Fibroblast of lung (primary cell): ENCODE results near the gene HTRA3. TPM values are rescaled to one million over a fixed set of nuclear protein-coding genes. Genes with fewer than 3 reads are reported as not detected.

Experiments
- DNase-seq, 2 donors: peaks; one replicate each; pipeline versions ENCODE4 v3.0.0 to v3.0.0-alpha.2; 2010; ENCODE audit warnings: low read depth in 2 of 2
- H2AFZ ChIP-seq: 2 replicates; pipeline ENCODE4 v1.5.1; 2012; ENCODE audit warnings: low read length, control low read depth, inconsistent platforms
- H3K27ac ChIP-seq: 2 replicates; pipeline ENCODE4 v1.5.1; 2011; ENCODE audit warnings: low read length, control low read depth; ENCODE audit not compliant: insufficient read depth
- H3K27me3 ChIP-seq: 2 replicates; pipeline ENCODE4 v1.5.1; 2011; ENCODE audit warnings: mild to moderate bottlenecking, low read length; ENCODE audit not compliant: control insufficient read depth, insufficient read depth
- H3K36me3 ChIP-seq: 2 replicates; pipeline ENCODE4 v1.5.1; 2011; ENCODE audit warnings: low read length; ENCODE audit not compliant: control insufficient read depth, insufficient read depth
- H3K4me1 ChIP-seq: 2 replicates; pipeline ENCODE4 v1.5.1; 2011; ENCODE audit warnings: low read length; ENCODE audit not compliant: control insufficient read depth, insufficient read depth; ENCODE audit errors: extremely low read depth
- H3K4me2 ChIP-seq: 2 replicates; pipeline ENCODE4 v1.5.1; 2011; ENCODE audit warnings: low read length, control low read depth; ENCODE audit not compliant: insufficient read depth; ENCODE audit errors: extremely low read depth
- H3K4me3 ChIP-seq, 4 experiments: fragments of 200-600 bp in 1 of 4; sonication (generic) in 1 of 4; replicated peaks in 1 of 4; 2 replicates each; pipeline ENCODE4 v1.5.1; 2011 to 2016; ENCODE audit warnings: low read length in 4 of 4, low read depth in 3 of 4, mild to moderate bottlenecking in 3 of 4, control low read depth in 2 of 4, inconsistent platforms in 1 of 4, mixed read lengths in 1 of 4; ENCODE audit not compliant: insufficient read depth in 1 of 4; ENCODE audit errors: control extremely low read depth in 1 of 4
- H3K79me2 ChIP-seq: 2 replicates; pipeline ENCODE4 v1.5.1; 2012; ENCODE audit warnings: mild to moderate bottlenecking, low read length, inconsistent platforms; ENCODE audit not compliant: control insufficient read depth, insufficient read depth
- H3K9ac ChIP-seq: 2 replicates; pipeline ENCODE4 v1.5.1; 2011; ENCODE audit warnings: mild to moderate bottlenecking, low read length, control low read depth; ENCODE audit not compliant: insufficient read depth
- H3K9me3 ChIP-seq: 2 replicates; pipeline ENCODE4 v1.5.1; 2012; ENCODE audit warnings: low read depth, low read length; ENCODE audit not compliant: control insufficient read depth, insufficient read depth
- H4K20me1 ChIP-seq: 2 replicates; pipeline ENCODE4 v1.5.1; 2011; ENCODE audit warnings: low read length; ENCODE audit not compliant: control insufficient read depth, insufficient read depth; ENCODE audit errors: extremely low read depth
- CTCF ChIP-seq, 2 donors: IDR thresholded peaks in 1 of 2; conservative IDR thresholded peaks in 1 of 2; 1 replicate in 1 of 2; 2 replicates in 1 of 2; pipeline ENCODE4 v1.5.1; 2011 to 2012; ENCODE audit warnings: low read length in 2 of 2, control low read depth in 1 of 2, inconsistent platforms in 1 of 2, low read depth in 1 of 2, mild to moderate bottlenecking in 1 of 2
- EZH2 ChIP-seq: IDR thresholded peaks from 2 replicates; pipeline ENCODE4 v1.5.1; 2012; ENCODE audit warnings: low read length, control low read depth, mild to moderate bottlenecking; ENCODE audit errors: missing control alignments
- polyA plus RNA-seq, 2 donors: library from polyadenylated mRNA; depleted of rRNA in 1 of 2; stranded (reverse) in 1 of 2; unstranded in 1 of 2; fragments of >200 nt; gene quantifications; 2 replicates each; pipeline ENCODE4 v1.2.1, GENCODE V29; 2011 to 2012; ENCODE audit warnings: missing spikeins in 1 of 2
- total RNA-seq: library from RNA; depleted of rRNA; stranded (reverse); fragments of >200 nt; gene quantifications from 2 replicates; pipeline ENCODE4 v1.2.1, GENCODE V29; 2014

HTRA3 gene
- total and polyA plus RNA-seq, 2 donors (not counting 1 experiment from before 2014, with no cell fraction given) = 2.8 to 3.5 TPM

GRCh38 chr4:8335848-8336247 is 66.3 kb downstream of the HTRA3 start:
- no peak overlapping the region for H2AFZ ChIP-seq
- H3K79me2 ChIP-seq = no peaks in the 10 kb centered on the region
- no peaks in the 10 kb centered on the region for H3K36me3 ChIP-seq
- no peak overlapping the region for H3K4me2 ChIP-seq
- H3K27me3 ChIP-seq = peaks cover 6% of the 10 kb centered on the region
- no peaks in the 10 kb centered on the region for H3K9me3 ChIP-seq
- H3K4me1 ChIP-seq = no peaks in the 10 kb centered on the region
- H3K27ac ChIP-seq = no peak overlapping the region
- H4K20me1 ChIP-seq = no peaks in the 10 kb centered on the region
- TF ChIP-seq CTCF (conservative IDR thresholded peaks at IDR 0.05 in 1 of 2, IDR thresholded peaks at IDR 0.05 in 1 of 2; ENCODE audit: low read depth in 1 of 2, low read length in 2 of 2) (no peak), EZH2 (no peak)
- DNase-seq = no peak
- H3K4me3 ChIP-seq = no peak overlapping the region
- H3K9ac ChIP-seq = no peak overlapping the region

DNA sequence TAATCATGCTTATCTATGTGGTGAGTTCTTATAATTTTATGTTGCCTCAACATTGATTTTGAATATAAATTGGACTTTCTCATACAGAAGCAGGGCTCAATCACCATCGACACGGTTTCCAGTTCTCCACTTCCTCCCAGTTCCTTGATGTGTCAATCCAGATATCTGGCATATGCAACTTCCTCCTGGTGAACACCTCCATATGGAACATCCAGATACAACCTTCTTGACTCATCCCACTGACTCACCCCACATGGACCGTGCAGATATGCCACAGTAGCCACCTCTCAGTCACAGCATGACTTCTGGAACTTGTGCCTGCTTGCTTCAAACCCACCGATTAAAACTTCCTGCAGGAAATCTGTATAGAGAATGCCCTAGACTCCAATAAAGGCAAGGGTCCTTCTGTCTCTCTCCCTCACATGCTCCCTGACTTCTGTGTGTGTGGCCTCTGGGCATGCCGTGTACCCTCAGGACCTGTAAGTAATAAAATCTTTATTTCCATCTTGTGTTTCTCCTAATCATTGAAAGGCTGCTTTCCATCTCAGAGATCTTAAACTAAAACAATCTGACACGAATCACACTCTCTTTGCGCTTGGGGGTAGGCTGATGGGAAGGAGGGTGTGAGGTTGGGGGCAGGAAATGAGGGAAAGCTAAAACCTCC is 67.0 kb downstream of the HTRA3 start:
- peak in 1 of 2 donors; percentile 39 for DNase-seq
- H4K20me1 ChIP-seq = no peaks in the 10 kb centered on the region
- TF ChIP-seq EZH2 (no peak), CTCF (conservative IDR thresholded peaks at IDR 0.05 in 1 of 2, IDR thresholded peaks at IDR 0.05 in 1 of 2; ENCODE audit: low read depth in 1 of 2, low read length in 2 of 2) (no peak)

DNA sequence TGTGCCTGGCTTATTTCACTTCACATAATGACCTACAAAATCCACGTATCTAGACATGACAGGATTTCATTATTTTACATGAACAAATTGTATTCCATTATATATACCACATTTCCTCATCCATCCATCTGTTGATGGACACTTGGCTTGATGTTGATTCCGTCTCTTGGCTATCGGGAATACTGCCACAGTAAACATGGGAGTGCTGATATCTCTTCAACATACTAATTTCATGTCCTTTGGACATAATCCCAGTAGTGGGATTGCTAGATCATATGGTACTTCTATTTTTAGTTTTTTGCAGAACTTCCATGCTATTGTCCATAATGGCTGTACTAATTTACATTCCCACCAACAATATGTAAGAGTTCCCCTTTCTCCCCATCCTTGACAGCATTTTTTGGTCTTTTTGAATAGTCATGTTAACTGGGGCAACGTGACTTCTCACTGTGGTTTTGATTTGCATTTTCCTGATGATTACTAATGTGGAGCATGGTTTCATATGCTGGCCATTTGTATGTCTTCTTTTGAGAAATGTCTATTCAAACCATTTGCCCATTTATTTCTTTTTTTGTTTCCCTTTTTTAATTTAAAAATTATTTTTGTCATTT is 68.9 kb downstream of the HTRA3 start:
- peaks cover 2% of the 10 kb centered on the region for H3K27me3 ChIP-seq
- no peak overlapping the region for H2AFZ ChIP-seq
- H3K27ac ChIP-seq = no peak overlapping the region
- H3K9ac ChIP-seq = no peak overlapping the region
- H3K4me1 ChIP-seq = no peaks in the 10 kb centered on the region
- H3K4me2 ChIP-seq = no peak overlapping the region
- no peak for DNase-seq
- no peaks in the 10 kb centered on the region for H3K36me3 ChIP-seq
- H3K79me2 ChIP-seq = no peaks in the 10 kb centered on the region
- H4K20me1 ChIP-seq = no peaks in the 10 kb centered on the region
- TF ChIP-seq EZH2 (no peak), CTCF (conservative IDR thresholded peaks at IDR 0.05 in 1 of 2, IDR thresholded peaks at IDR 0.05 in 1 of 2; ENCODE audit: low read depth in 1 of 2, low read length in 2 of 2) (no peak)
- no peaks in the 10 kb centered on the region for H3K9me3 ChIP-seq
- no peak overlapping the region for H3K4me3 ChIP-seq

More for the DNA sequence above, 67.0 kb downstream of the HTRA3 start:
- Histone ChIP-seq H3K36me3 (no peaks in the 10 kb centered on the region), H3K4me3 (no peak overlapping the region), H3K79me2 (no peaks in the 10 kb centered on the region), H3K9ac (no peak overlapping the region), H3K4me2 (no peak overlapping the region), H3K27me3 (peaks cover 4% of the 10 kb centered on the region), H3K27ac (no peak overlapping the region), H3K4me1 (no peaks in the 10 kb centered on the region), H3K9me3 (no peaks in the 10 kb centered on the region), H2AFZ (no peak overlapping the region)
